HepG2 (cell line): Measurements from ENCODE around the gene DOCK1. TPM values are rescaled to one million over a fixed set of nuclear protein-coding genes. Genes with fewer than 3 reads are reported as not detected.

Source experiments
- ATAC-seq: fragments of 200-7000 bp; cut with Tn5 transposase; 3 replicates; pipeline ENCODE4 v1.9.1; 2020; ENCODE audit warnings: mild to moderate bottlenecking, moderate library complexity
- BruUV-seq: library from RNA; stranded (reverse); fragments of 400-500 nt; replicated peaks from 2 replicates; lab custom pipeline; 2021; lab: Mats Ljungman, UMichigan
- CTCF ChIA-PET: fragments of 300-600 bp; formaldehyde crosslinking; extraction: SDS; loops from one replicate; lab custom pipeline; 2021; ENCODE audit warnings: low total read pairs, inconsistent platforms, low intra/inter-chr PET ratio; lab: Yijun Ruan, JAX
- POLR2A ChIA-PET: fragments of 350-600 bp; sonication (Branson Sonifier 250); formaldehyde crosslinking; loops from one replicate; lab custom pipeline; 2020; ENCODE audit warnings: antibody characterized with exemption, inconsistent platforms; lab: Yijun Ruan, JAX
- DNase-seq: peaks from one replicate; pipeline ENCODE4 v3.0.0-alpha.2; 2015; ENCODE audit warnings: low spot score
- FAIRE-seq: peaks from 3 replicates; lab custom pipeline; 2011; peaks lifted over from hg19 to GRCh38; lab: Jason Lieb, UNC
- H2AFZ ChIP-seq: one replicate; pipeline ENCODE4 v1.6.1; 2011; ENCODE audit warnings: low read length, inconsistent platforms
- H3K27ac ChIP-seq: fragments of 300-600 bp; 3 replicates; pipeline ENCODE4 v1.8.0; 2011; ENCODE audit warnings: mixed run types, mild to moderate bottlenecking, mixed read lengths, low read length, inconsistent platforms; ENCODE audit not compliant: insufficient read depth; ENCODE audit errors: extremely low read length
- H3K27me3 ChIP-seq, 2 experiments: fragments of 200-600 bp in 1 of 2; 2 replicates in 1 of 2; 3 replicates in 1 of 2; pipeline versions ENCODE4 v1.6.0 to v1.8.0; 2011; ENCODE audit warnings: low read length in 2 of 2, mild to moderate bottlenecking in 2 of 2, moderate library complexity in 2 of 2, inconsistent platforms in 1 of 2; ENCODE audit not compliant: insufficient read depth in 2 of 2, control insufficient read depth in 1 of 2
- H3K36me3 ChIP-seq, 2 experiments: fragments of 200-600 bp in 1 of 2; replicated peaks in 1 of 2; 2 replicates in 1 of 2; 3 replicates in 1 of 2; pipeline versions ENCODE4 v1.5.1 to v1.8.0; 2011; ENCODE audit warnings: low read length in 2 of 2, inconsistent platforms in 1 of 2; ENCODE audit not compliant: insufficient read depth in 2 of 2, control insufficient read depth in 1 of 2
- H3K4me1 ChIP-seq: 2 replicates; pipeline ENCODE4 v1.5.1; 2012; ENCODE audit warnings: low read length, inconsistent platforms; ENCODE audit not compliant: insufficient read depth
- H3K4me2 ChIP-seq: 2 replicates; pipeline ENCODE4 v1.6.0; 2011; ENCODE audit warnings: low read depth, low read length, inconsistent platforms
- H3K4me3 ChIP-seq, 3 experiments: fragments of 200-600 bp in 1 of 3; sonication (generic), shearing (Covaris generic) in 1 of 3; replicated peaks in 1 of 3; 2 replicates each; pipeline ENCODE4 v1.5.1; 2011 to 2016; ENCODE audit warnings: low read length in 3 of 3, inconsistent platforms in 2 of 3, low read depth in 2 of 3, mild to moderate bottlenecking in 2 of 3, control low read depth in 1 of 3, mixed read lengths in 1 of 3; ENCODE audit not compliant: insufficient read depth in 1 of 3
- H3K79me2 ChIP-seq: one replicate; pipeline ENCODE4 v1.6.1; 2011; ENCODE audit warnings: low read length, inconsistent platforms; ENCODE audit not compliant: insufficient read depth
- H3K9ac ChIP-seq: 2 replicates; pipeline ENCODE4 v1.6.0; 2011; ENCODE audit warnings: mild to moderate bottlenecking, low read depth, low read length, inconsistent platforms; ENCODE audit not compliant: insufficient read depth
- H3K9me3 ChIP-seq: 2 replicates; pipeline ENCODE4 v1.5.1; 2012; ENCODE audit warnings: mild to moderate bottlenecking, low read length
- H4K20me1 ChIP-seq: 2 replicates; pipeline ENCODE4 v1.6.0; 2011; ENCODE audit warnings: inconsistent platforms, mild to moderate bottlenecking, low read length, moderate library complexity; ENCODE audit not compliant: insufficient read depth
- ARID2 ChIP-seq: sonication (generic); formaldehyde crosslinking; IDR thresholded peaks from 2 replicates; pipeline ENCODE4 v1.8.1; 2022; ENCODE audit warnings: mild to moderate bottlenecking, missing genetic modification reagents, borderline replicate concordance
- GABPA ChIP-seq, 2 experiments: IDR thresholded peaks; 2 replicates each; pipeline ENCODE4 v1.6.1; 2011 to 2016; ENCODE audit warnings: low read depth in 2 of 2, low read length in 1 of 2, missing biosample characterization in 1 of 2, missing genetic modification characterization in 1 of 2
- SIN3A ChIP-seq: IDR thresholded peaks from 2 replicates; pipeline ENCODE4 v1.6.1; 2011; ENCODE audit warnings: low read depth, mild to moderate bottlenecking, control low read depth, low read length, borderline replicate concordance
- ZBTB7A ChIP-seq: sonication (generic); formaldehyde crosslinking; IDR thresholded peaks from 2 replicates; pipeline ENCODE4 v1.8.0; 2022; ENCODE audit warnings: mild to moderate bottlenecking, missing genetic modification reagents
- ZFX ChIP-seq: sonication (generic); formaldehyde crosslinking; IDR thresholded peaks from 2 replicates; pipeline ENCODE4 v1.4.0; 2020; ENCODE audit warnings: mild to moderate bottlenecking, low read depth, missing genetic modification reagents, moderate library complexity
- ZNF577 ChIP-seq: sonication (generic); formaldehyde crosslinking; IDR thresholded peaks from 2 replicates; pipeline ENCODE4 v1.4.0; 2020; ENCODE audit warnings: mild to moderate bottlenecking, low read depth, missing genetic modification reagents, borderline replicate concordance
- ZNF629 ChIP-seq: sonication (generic); formaldehyde crosslinking; conservative IDR thresholded peaks from 2 replicates; pipeline ENCODE4 v1.5.0; 2020; ENCODE audit warnings: missing genetic modification reagents
- ZNF724P ChIP-seq: sonication (generic); formaldehyde crosslinking; IDR thresholded peaks from 2 replicates; pipeline ENCODE4 v1.8.0; 2022; ENCODE audit warnings: missing genetic modification reagents, borderline replicate concordance
- WGBS: methylation state at CpG from one replicate; pipeline ENCODE4 v1.1.6; 2017; ENCODE audit warnings: low lambda C conversion rate; 5-methylcytosine and 5-hydroxymethylcytosine counted together
- in situ Hi-C: cut with HindIII; loops from 2 replicates; pipeline ENCODE4 v1.10.0; 2017; ENCODE audit warnings: low pct_unique_long_range_greater_than_20kb; ENCODE audit not compliant: extremely low pct_ligation_motif_present
- intact Hi-C: fragments of 100-400 bp; cut with micrococcal nuclease; formaldehyde crosslinking; loops from one replicate; pipeline ENCODE4 v1.10.0; 2022; ENCODE audit not compliant: unreplicated experiment
- polyA plus RNA-seq, 8 experiments: library from polyadenylated mRNA; depleted of rRNA in 3 of 8; stranded (reverse) in 7 of 8; unstranded in 1 of 8; fragments of >200 nt; fragmentation: Illumina TruSeq in 4 of 8; extraction: Trizol in 4 of 8; gene quantifications; 2 replicates each; pipeline versions ENCODE4 v1.2.1 to v1.2.3, GENCODE V29; 2011 to 2016; ENCODE audit warnings: low read depth in 4 of 8, missing spikeins in 1 of 8, mixed read lengths in 1 of 8; ENCODE audit not compliant: insufficient read depth in 1 of 8
- total RNA-seq, 5 experiments: library from RNA; depleted of rRNA; stranded (reverse); fragments of >200 nt; fragmentation: Illumina TruSeq; extraction: Trizol; gene quantifications; 2 replicates each; pipeline ENCODE4 v1.2.3, GENCODE V29; 2016; ENCODE audit warnings: low read depth in 1 of 5
- TF ChIP-seq, protein P1 (sequence below): sonication (generic); formaldehyde crosslinking; IDR thresholded peaks from 2 replicates; pipeline ENCODE4 v1.5.0; 2020; ENCODE audit warnings: mild to moderate bottlenecking, missing genetic modification reagents
- TF ChIP-seq, protein P2 (sequence below): fragments of 450-650 bp; IDR thresholded peaks from 2 replicates; pipeline ENCODE4 v1.6.1; 2016

Gene DOCK1
- total and polyA plus RNA-seq, 2 of the 13 experiments (the other 11 are each of a cell fraction or from before 2014, with no cell fraction given), result 8.3 to 25.5 TPM

DNA sequence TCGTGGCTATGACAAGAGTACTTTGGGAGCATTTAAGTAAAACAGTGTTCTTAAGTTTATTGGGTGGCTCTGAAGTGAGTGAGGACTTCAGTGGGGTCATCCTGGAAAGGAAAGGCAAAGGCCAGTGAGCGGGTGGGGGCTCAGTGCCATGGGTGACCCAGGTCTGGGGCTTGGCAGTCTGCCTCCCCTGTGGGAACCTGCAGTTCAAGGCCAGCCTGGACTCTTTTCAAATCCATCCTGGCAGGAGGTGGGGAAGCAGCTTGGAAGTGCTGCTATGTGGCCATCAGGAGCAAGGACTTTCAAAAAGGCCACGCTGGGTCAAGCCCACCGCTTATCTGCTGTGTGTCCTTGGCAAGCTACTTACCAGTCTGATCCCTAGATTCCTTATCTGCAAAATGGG is 495.0 kb downstream of the DOCK1 start:
- 92% methylated on average over 4 of the region's 4 CpGs for WGBS
- intact Hi-C loops, result no loop called here
- no peaks in the 10 kb centered on the region for H3K27me3 ChIP-seq
- no peak for DNase-seq
- H3K4me3 ChIP-seq, result no peak overlapping the region
- no peak for ATAC-seq
- TF ChIP-seq ARID2 (CRISPR knock-in tag) (no peak), ZNF629 (CRISPR knock-in tag) (peak; percentile 54; the same call in 1 of the 2 replicates)
- no peaks in the 10 kb centered on the region for H4K20me1 ChIP-seq
- CTCF ChIA-PET, result no interaction called here
- H3K9me3 ChIP-seq, result no peaks in the 10 kb centered on the region
- in situ Hi-C loops, result no loop called here
- H2AFZ ChIP-seq, result no peak overlapping the region
- no peaks in the 10 kb centered on the region for H3K79me2 ChIP-seq
- H3K4me2 ChIP-seq, result no peak overlapping the region
- peaks cover 0 to 5% of the 10 kb centered on the region in 2 experiments; a peak in 1 of 5 replicates for H3K36me3 ChIP-seq
- H3K4me1 ChIP-seq, result no peaks in the 10 kb centered on the region
- H3K9ac ChIP-seq, result no peak overlapping the region
- H3K27ac ChIP-seq, result no peak overlapping the region
- POLR2A ChIA-PET, result no interaction called here
- no TSS peak for BruUV-seq
- FAIRE-seq, result no peak

DNA sequence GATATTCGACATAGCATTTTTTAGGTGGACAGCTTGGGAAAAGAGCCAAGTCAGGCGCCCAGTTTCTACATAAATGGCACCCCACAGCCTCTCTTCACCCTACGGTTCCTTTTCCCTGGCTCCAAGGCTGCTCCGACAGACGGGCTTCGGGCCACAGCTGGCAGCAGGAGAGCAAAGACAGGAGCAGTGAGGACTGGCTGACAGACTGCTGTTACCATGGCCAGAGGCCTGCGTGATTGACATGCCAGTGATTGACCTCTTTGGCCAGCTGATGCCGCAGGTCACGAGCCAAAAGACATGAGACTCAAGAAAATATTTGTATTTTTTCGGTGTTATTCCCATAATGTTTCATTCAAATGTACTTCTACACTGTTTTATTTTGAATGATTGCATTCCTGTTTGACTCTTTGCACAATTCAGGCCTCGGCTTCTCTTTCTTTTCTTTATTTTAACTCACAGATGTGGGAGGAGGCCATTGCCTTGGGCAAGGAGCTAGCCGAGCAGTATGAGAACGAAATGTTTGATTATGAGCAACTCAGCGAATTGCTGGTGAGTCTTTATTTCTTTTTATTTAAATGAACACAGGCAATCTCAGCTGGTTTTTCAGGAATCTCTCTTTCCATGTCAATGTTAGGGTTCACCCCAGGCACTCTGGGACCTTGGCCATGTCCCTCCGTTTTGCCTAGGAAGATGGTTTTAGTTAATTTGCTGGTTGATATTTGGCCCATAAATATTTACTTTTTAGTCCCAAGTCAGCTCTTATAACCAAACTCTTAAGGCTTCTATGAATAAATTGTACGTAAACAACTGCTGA is 497.6 kb downstream of the DOCK1 start:
- in situ Hi-C loops (no loop called here), intact Hi-C loops (no loop called here)
- H3K4me2 ChIP-seq, result no peak overlapping the region
- H3K36me3 ChIP-seq, result peaks cover 0 to 12% of the 10 kb centered on the region in 2 experiments; a peak in 2 of 5 replicates
- ATAC-seq, result no peak
- no peaks in the 10 kb centered on the region for H3K4me1 ChIP-seq
- H4K20me1 ChIP-seq, result no peaks in the 10 kb centered on the region
- DNase-seq, result no peak
- FAIRE-seq, result no peak
- no peak overlapping the region for H3K27ac ChIP-seq
- TF ChIP-seq ZBTB7A (CRISPR knock-in tag), result no peak
- TF ChIP-seq, protein P1, sequence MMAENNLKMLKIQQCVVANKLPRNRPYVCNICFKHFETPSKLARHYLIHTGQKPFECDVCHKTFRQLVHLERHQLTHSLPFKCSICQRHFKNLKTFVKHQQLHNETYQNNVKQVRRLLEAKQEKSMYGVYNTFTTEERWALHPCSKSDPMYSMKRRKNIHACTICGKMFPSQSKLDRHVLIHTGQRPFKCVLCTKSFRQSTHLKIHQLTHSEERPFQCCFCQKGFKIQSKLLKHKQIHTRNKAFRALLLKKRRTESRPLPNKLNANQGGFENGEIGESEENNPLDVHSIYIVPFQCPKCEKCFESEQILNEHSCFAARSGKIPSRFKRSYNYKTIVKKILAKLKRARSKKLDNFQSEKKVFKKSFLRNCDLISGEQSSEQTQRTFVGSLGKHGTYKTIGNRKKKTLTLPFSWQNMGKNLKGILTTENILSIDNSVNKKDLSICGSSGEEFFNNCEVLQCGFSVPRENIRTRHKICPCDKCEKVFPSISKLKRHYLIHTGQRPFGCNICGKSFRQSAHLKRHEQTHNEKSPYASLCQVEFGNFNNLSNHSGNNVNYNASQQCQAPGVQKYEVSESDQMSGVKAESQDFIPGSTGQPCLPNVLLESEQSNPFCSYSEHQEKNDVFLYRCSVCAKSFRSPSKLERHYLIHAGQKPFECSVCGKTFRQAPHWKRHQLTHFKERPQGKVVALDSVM (CRISPR knock-in tag), result no peak
- no peak for TF ChIP-seq ZFX (CRISPR knock-in tag)
- TF ChIP-seq ZNF577 (CRISPR knock-in tag), result no peak
- no peak for TF ChIP-seq ZNF724P
- TF ChIP-seq GABPA (IDR thresholded peaks at IDR 0.05; ENCODE audit: low read depth, low read length), result no peak
- TF ChIP-seq GABPA (CRISPR knock-in tag; IDR thresholded peaks at IDR 0.05; ENCODE audit: low read depth), result no peak
- TF ChIP-seq, protein P2, sequence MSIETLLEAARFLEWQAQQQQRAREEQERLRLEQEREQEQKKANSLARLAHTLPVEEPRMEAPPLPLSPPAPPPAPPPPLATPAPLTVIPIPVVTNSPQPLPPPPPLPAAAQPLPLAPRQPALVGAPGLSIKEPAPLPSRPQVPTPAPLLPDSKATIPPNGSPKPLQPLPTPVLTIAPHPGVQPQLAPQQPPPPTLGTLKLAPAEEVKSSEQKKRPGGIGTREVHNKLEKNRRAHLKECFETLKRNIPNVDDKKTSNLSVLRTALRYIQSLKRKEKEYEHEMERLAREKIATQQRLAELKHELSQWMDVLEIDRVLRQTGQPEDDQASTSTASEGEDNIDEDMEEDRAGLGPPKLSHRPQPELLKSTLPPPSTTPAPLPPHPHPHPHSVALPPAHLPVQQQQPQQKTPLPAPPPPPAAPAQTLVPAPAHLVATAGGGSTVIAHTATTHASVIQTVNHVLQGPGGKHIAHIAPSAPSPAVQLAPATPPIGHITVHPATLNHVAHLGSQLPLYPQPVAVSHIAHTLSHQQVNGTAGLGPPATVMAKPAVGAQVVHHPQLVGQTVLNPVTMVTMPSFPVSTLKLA, result no peak
- TF ChIP-seq SIN3A, result no peak
- 94% methylated on average over 16 of the region's 16 CpGs for WGBS
- no TSS peak for BruUV-seq
- H3K9me3 ChIP-seq, result no peaks in the 10 kb centered on the region
- ChIA-PET CTCF (no interaction called here), POLR2A (no interaction called here)
- H2AFZ ChIP-seq, result no peak overlapping the region
- no peak overlapping the region for H3K9ac ChIP-seq
- no peaks in the 10 kb centered on the region for H3K27me3 ChIP-seq
- no peaks in the 10 kb centered on the region for H3K79me2 ChIP-seq
- no peak overlapping the region for H3K4me3 ChIP-seq
